ENCODE data around the gene ABHD8. TPM values are rescaled to one million over a fixed set of nuclear protein-coding genes. Genes with fewer than 3 reads are reported as not detected.

Gene ABHD8
- total RNA-seq, 1 experiment from 2014 or later, result 5.2 TPM

GRCh38 chr19:17320435-17320834, 17.2 kb upstream of the ABHD8 start:
- Histone ChIP-seq H3K4me3 (replicated peaks in 1 of 2; ENCODE audit: low read depth in 1 of 2, low read length in 2 of 2) (no peak overlapping the region), H3K9ac (ENCODE audit: low read length) (no peak overlapping the region), H4K20me1 (ENCODE audit: insufficient read depth) (no peaks in the 10 kb centered on the region), H3K9me3 (ENCODE audit: control insufficient read depth in 1 of 2, insufficient read depth in 1 of 2, low read depth in 1 of 2, low read length in 2 of 2) (no peaks in the 10 kb centered on the region), H2AFZ (ENCODE audit: low read depth, low read length, poor library complexity, severe bottlenecking) (no peak overlapping the region), H3K79me2 (ENCODE audit: insufficient read depth, low read length) (no peaks in the 10 kb centered on the region; the same call in 1 of the 2 replicates), H3K36me3 (ENCODE audit: control insufficient read depth in 1 of 2, insufficient read depth in 2 of 2, low read length in 2 of 2) (peaks cover 14 to 18% of the 10 kb centered on the region in 2 experiments; a peak in 3 of 4 replicates), H3K27me3 (ENCODE audit: insufficient read depth, low read length) (no peaks in the 10 kb centered on the region), H3K9me2 (ENCODE audit: insufficient read depth) (no peaks in the 10 kb centered on the region), H3K4me2 (ENCODE audit: low read length) (no peak overlapping the region), H3K4me1 (ENCODE audit: control insufficient read depth in 1 of 2, insufficient read depth in 2 of 2, low read length in 2 of 2) (peaks cover 13 to 21% of the 10 kb centered on the region in 2 experiments), H3K27ac (ENCODE audit: low read depth, low read length) (no peak overlapping the region)
- intact Hi-C loops (cut with micrococcal nuclease), result no loop called here
- ChIA-PET POLR2A (no interaction called here), CTCF (no interaction called here), RAD21 (ENCODE audit: low non-redundant PET in 1 of 2, low total read pairs in 2 of 2, uncharacterized antibody in 2 of 2, unreplicated experiment in 2 of 2) (no interaction called here)
- TF ChIP-seq ZFX (IDR thresholded peaks at IDR 0.05), result no peak
- TF ChIP-seq TCF7L2 (IDR thresholded peaks at IDR 0.05; ENCODE audit: borderline replicate concordance, extremely low read depth, insufficient read depth, insufficient read length), result no peak
- TF ChIP-seq RAD21 (IDR thresholded peaks at IDR 0.05; ENCODE audit: low read depth), result no peak
- TF ChIP-seq CBX3 (IDR thresholded peaks at IDR 0.05; ENCODE audit: low read depth), result no peak
- no peak for TF ChIP-seq CTCF (IDR thresholded peaks at IDR 0.05 in 2 of 3, conservative IDR thresholded peaks at IDR 0.05 in 1 of 3; ENCODE audit: borderline replicate concordance in 1 of 3, insufficient read depth in 1 of 3, low read depth in 2 of 3, low read length in 2 of 3)
- no peak for TF ChIP-seq ELF1 (IDR thresholded peaks at IDR 0.05; ENCODE audit: borderline replicate concordance, low read depth)
- TF ChIP-seq ZBTB33 (IDR thresholded peaks at IDR 0.05; ENCODE audit: extremely low read depth, insufficient replicate concordance, low read length), result no peak
- ATAC-seq (no peak), DNase-seq (ENCODE audit: low read depth, low spot score) (no peak)
- BruUV-seq (replicated peaks), result no TSS peak

All from HCT116 (cell line).